Measurements from ENCODE around the gene PLXNA4. TPM values are rescaled to one million over a fixed set of nuclear protein-coding genes. Genes with fewer than 3 reads are reported as not detected.

The PLXNA4 gene
- total and polyA plus RNA-seq, 2 experiments from 2014 or later: 7.3 to 33.3 TPM

GRCh38 chr7:132192809-132193208 is 383.5 kb downstream of the PLXNA4 start:
- H3K27ac ChIP-seq: no peak overlapping the region
- no peaks in the 10 kb centered on the region for H3K9me3 ChIP-seq (ENCODE audit: low read depth)
- no peak for DNase-seq (ENCODE audit: low read depth in 1 of 2, low spot score in 1 of 2)
- TF ChIP-seq, protein P1, sequence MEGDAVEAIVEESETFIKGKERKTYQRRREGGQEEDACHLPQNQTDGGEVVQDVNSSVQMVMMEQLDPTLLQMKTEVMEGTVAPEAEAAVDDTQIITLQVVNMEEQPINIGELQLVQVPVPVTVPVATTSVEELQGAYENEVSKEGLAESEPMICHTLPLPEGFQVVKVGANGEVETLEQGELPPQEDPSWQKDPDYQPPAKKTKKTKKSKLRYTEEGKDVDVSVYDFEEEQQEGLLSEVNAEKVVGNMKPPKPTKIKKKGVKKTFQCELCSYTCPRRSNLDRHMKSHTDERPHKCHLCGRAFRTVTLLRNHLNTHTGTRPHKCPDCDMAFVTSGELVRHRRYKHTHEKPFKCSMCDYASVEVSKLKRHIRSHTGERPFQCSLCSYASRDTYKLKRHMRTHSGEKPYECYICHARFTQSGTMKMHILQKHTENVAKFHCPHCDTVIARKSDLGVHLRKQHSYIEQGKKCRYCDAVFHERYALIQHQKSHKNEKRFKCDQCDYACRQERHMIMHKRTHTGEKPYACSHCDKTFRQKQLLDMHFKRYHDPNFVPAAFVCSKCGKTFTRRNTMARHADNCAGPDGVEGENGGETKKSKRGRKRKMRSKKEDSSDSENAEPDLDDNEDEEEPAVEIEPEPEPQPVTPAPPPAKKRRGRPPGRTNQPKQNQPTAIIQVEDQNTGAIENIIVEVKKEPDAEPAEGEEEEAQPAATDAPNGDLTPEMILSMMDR (IDR thresholded peaks at IDR 0.05; ENCODE audit: low read depth, low read length): no peak
- H3K4me1 ChIP-seq (ENCODE audit: low read depth): no peaks in the 10 kb centered on the region
- no peak overlapping the region for H3K4me3 ChIP-seq
- H3K36me3 ChIP-seq: peaks cover 4% of the 10 kb centered on the region
- H3K27me3 ChIP-seq: no peaks in the 10 kb centered on the region

DNA sequence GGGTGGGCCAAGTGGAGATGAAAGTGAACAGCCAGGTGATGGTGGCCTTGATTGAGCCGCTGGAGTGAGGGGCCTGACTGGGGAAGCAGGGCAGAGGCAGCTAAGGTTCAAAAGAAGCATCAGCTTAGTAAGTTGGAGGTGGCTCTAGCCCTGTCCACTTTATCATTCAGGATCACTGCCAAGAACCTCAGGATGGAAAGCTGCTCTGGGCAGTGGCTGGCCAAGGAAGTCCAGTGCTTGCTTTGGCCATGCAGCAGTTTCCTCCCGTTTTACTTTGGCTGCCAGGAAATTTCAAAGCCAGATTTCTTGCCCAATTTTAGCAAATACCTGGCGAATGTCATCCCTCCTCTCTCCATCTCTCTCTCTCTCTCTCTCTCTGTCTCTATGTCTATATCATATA is 384.9 kb downstream of the PLXNA4 start:
- Histone ChIP-seq H3K4me3 (no peak overlapping the region), H3K36me3 (peaks cover 4% of the 10 kb centered on the region), H3K9me3 (ENCODE audit: low read depth) (no peaks in the 10 kb centered on the region), H3K27ac (no peak overlapping the region), H3K4me1 (ENCODE audit: low read depth) (no peaks in the 10 kb centered on the region), H3K27me3 (no peaks in the 10 kb centered on the region)
- DNase-seq (ENCODE audit: low read depth in 1 of 2, low spot score in 1 of 2): peak in 1 of 2 donors; percentile 18
- TF ChIP-seq, protein P1 (IDR thresholded peaks at IDR 0.05; ENCODE audit: low read depth, low read length): no peak

DNA sequence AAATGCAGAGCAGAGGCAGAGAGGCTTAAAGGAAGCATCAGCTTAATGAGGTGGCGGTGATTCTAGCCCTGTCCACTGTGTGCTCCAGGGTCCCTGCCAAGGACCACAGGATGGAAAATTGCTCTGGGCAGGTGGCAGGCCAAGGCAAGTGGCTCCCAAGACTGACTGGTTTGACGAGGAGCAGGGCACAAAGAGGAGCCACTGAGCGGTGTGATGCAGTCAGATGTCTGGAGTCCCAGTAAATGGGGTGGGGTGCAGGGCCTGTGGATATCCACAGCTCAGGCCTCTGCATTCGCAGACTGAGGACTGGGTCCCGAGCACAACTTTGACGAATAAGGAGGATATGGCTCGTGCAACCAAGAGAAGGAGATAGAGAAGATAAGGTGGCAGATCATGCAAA is 385.6 kb downstream of the PLXNA4 start:
- TF ChIP-seq, protein P1 (IDR thresholded peaks at IDR 0.05; ENCODE audit: low read depth, low read length): no peak
- Histone ChIP-seq H3K9me3 (ENCODE audit: low read depth) (no peaks in the 10 kb centered on the region), H3K4me1 (ENCODE audit: low read depth) (no peaks in the 10 kb centered on the region), H3K4me3 (no peak overlapping the region), H3K27ac (no peak overlapping the region), H3K27me3 (no peaks in the 10 kb centered on the region), H3K36me3 (no peaks in the 10 kb centered on the region)
- no peak for DNase-seq (ENCODE audit: low read depth in 1 of 2, low spot score in 1 of 2)

DNA sequence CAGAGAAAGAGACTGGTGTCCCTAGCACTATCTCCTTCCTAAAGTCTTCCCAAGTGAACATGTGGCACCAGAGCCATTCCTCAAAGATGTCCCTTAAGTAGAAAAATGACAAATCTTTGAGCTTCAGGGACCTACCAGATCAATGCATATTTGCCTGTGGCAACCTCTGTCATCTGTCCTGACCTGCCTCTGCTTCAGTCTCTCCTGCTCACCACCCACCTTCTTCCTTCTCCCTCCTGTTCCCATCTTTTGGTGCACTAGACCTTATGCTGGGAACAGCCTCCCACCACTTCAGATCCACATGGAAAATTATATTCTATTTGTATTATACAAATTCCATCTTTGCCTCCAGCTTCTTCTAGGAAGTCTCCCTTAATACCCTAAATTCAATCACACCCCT is 386.4 kb downstream of the PLXNA4 start:
- H3K36me3 ChIP-seq: no peaks in the 10 kb centered on the region
- no peaks in the 10 kb centered on the region for H3K9me3 ChIP-seq (ENCODE audit: low read depth)
- no peaks in the 10 kb centered on the region for H3K27me3 ChIP-seq
- TF ChIP-seq, protein P1 (IDR thresholded peaks at IDR 0.05; ENCODE audit: low read depth, low read length): no peak
- H3K27ac ChIP-seq: no peak overlapping the region
- no peak overlapping the region for H3K4me3 ChIP-seq
- no peak for DNase-seq (ENCODE audit: low read depth in 1 of 2, low spot score in 1 of 2)
- H3K4me1 ChIP-seq (ENCODE audit: low read depth): no peaks in the 10 kb centered on the region

- Histone ChIP-seq H3K4me3 (no peak overlapping the region), H3K9me3 (ENCODE audit: low read depth) (no peaks in the 10 kb centered on the region), H3K4me1 (ENCODE audit: low read depth) (no peaks in the 10 kb centered on the region), H3K36me3 (no peaks in the 10 kb centered on the region), H3K27me3 (no peaks in the 10 kb centered on the region), H3K27ac (no peak overlapping the region)
- TF ChIP-seq, protein P1 (IDR thresholded peaks at IDR 0.05; ENCODE audit: low read depth, low read length): no peak
- DNase-seq (ENCODE audit: low read depth in 1 of 2, low spot score in 1 of 2): no peak
These were observed 388.1 kb downstream of the PLXNA4 start for GRCh38 chr7:132187869-132188789.
